ENCODE results near the gene IKZF1.

DNA sequence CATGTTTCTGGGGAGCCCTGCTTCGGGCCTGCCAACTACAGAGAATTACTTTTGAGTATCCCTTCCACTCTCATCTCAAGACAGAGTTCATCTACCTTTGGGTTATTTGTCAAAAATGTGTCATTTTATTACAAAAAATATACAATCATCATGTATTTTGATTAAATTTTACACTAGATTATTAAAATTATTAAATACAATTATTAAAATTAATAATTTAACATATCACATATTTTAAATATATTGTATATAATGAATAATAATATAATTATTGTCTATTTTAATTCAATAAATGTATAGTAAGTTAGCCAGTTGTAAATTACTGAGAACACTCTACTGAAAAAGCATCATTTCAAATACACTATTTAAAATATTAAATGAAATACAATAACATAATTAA, 94.7 kb downstream of the IKZF1 start:
- no peak for TF ChIP-seq CTCF (conservative IDR thresholded peaks at IDR 0.05; ENCODE audit: low read length)
- TF ChIP-seq EZH2phosphoT487 (IDR thresholded peaks at IDR 0.05; ENCODE audit: borderline replicate concordance) = no peak

Data from Loucy (cell line).